Measurements from ENCODE around the gene SVIL.
"Not testable (repeated sequence)": the region's sequence is repeated elsewhere in the genome, so short reads cannot be mapped to it uniquely, and the experiment has no call there.

GRCh38 chr10:29458190-29458589 is 176.6 kb downstream of the SVIL start:
- TF ChIP-seq EZH2 (IDR thresholded peaks at IDR 0.05; ENCODE audit: insufficient read depth, poor library complexity, severe bottlenecking); EZH2phosphoT487 (IDR thresholded peaks at IDR 0.05; ENCODE audit: insufficient read depth, low read depth): not testable (repeated sequence)

Data from GM23248 (cell line).